Measurements from ENCODE around the gene MESP2. TPM values are rescaled to one million over a fixed set of nuclear protein-coding genes. Genes with fewer than 3 reads are reported as not detected.

MESP2 gene
- total RNA-seq, 1 donor from 2014 or later, result 0.29 TPM

DNA sequence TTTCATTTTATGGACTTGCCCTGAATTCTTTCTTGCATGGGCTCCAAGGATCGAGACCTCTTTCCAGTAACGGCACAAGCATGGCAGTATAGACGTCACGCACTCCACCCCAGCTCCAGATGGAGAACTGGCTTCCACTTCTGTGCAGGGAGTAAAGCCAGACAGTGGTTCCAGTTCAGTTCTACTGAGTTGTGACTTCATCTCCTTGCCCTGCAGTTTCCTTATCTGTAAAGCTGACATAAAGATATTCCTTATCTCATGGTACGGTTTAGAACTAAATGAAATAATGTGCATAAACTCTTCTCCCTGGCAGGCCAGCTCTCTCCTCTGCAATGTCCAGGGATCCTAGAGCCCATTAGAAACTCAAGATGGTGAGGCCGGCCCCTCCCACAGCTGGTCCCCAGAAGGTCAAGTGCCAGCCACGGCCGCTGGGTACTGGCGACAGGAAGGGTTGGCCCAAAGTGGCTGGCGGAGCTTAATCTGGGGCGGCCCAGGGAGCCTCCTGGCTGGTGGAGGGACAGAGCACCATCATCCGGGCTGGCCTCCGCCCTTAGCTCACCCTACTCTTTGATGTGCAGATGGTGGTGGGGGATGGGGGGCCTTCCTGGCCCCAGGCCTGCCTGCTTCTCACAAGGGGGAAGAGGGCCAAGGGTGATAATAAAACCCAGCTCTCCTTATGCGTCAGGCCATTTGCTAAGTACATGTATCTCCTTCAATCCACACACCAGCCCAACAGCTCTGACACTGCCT, 7.2 kb downstream of the MESP2 start:
- TF ChIP-seq, protein P1, sequence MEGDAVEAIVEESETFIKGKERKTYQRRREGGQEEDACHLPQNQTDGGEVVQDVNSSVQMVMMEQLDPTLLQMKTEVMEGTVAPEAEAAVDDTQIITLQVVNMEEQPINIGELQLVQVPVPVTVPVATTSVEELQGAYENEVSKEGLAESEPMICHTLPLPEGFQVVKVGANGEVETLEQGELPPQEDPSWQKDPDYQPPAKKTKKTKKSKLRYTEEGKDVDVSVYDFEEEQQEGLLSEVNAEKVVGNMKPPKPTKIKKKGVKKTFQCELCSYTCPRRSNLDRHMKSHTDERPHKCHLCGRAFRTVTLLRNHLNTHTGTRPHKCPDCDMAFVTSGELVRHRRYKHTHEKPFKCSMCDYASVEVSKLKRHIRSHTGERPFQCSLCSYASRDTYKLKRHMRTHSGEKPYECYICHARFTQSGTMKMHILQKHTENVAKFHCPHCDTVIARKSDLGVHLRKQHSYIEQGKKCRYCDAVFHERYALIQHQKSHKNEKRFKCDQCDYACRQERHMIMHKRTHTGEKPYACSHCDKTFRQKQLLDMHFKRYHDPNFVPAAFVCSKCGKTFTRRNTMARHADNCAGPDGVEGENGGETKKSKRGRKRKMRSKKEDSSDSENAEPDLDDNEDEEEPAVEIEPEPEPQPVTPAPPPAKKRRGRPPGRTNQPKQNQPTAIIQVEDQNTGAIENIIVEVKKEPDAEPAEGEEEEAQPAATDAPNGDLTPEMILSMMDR (IDR thresholded peaks at IDR 0.05; ENCODE audit: insufficient read depth, low read length, poor library complexity, severe bottlenecking), result no peak
- Histone ChIP-seq H3K4me3 (ENCODE audit: low read depth, low read length) (no peak overlapping the region), H3K27me3 (ENCODE audit: control insufficient read depth, insufficient read depth, low read length) (no peaks in the 10 kb centered on the region), H3K36me3 (ENCODE audit: control insufficient read depth, insufficient read depth, low read length) (no peaks in the 10 kb centered on the region)
- no peak for DNase-seq (ENCODE audit: low read depth)

DNA sequence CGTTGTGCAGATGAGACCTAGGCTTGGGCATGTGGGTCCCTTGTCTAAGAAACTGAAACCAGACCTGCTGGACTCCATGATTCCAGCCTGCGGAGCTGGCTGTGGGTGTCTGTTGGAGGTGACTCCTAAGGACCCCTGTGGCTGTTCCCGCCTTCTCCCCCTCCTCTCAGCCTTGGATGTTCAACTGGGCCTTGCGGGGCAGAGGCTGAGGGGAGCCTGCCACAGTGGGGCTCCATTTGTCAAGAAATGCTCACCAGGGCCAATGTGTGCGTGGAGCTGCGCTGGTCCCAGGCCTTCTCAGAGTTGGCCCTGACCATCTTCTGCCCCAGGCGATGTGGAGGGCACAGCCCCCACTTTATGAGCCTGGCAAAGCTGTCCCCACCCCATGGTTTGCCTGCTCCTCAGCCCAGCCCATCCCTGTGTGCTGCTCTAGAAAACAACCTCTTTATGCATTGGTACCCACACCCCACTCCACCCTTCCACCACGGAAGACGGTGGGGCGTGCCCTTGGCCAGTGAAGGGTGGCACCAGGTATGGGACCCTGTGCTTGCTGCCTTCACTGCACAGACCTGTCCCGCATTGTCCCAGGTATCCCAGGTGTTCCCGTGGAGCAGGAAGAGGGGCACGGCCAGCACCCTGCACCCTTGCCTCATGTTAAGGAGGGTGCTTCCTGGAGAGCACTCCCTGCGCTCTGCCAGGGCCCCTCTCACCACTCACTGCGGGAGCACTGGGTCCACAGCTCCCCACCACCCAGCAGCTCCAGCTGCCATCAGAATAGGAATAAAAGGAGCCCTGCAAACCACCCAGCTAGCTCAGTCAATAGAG, 7.9 kb downstream of the MESP2 start:
- no peaks in the 10 kb centered on the region for H3K36me3 ChIP-seq (ENCODE audit: control insufficient read depth, insufficient read depth, low read length)
- DNase-seq (ENCODE audit: low read depth), result no peak
- H3K27me3 ChIP-seq (ENCODE audit: control insufficient read depth, insufficient read depth, low read length), result no peaks in the 10 kb centered on the region
- no peak overlapping the region for H3K4me3 ChIP-seq (ENCODE audit: low read depth, low read length)
- TF ChIP-seq, protein P1 (IDR thresholded peaks at IDR 0.05; ENCODE audit: insufficient read depth, low read length, poor library complexity, severe bottlenecking), result no peak

DNA sequence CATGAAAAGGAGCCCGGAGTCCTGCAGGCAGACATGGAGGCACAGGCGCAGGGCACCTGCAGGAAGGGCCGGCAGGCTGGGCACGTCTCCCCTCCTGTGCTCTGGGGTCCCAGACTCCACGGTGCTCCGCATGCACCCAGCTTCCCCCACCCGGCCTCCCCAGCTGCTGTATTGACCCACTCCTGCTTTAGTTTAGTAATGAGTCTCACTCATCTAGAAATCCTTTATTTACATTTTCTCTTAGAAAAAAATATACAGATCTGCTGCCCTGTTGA, 8.5 kb downstream of the MESP2 start:
- DNase-seq (ENCODE audit: low read depth), result no peak
- H3K27me3 ChIP-seq (ENCODE audit: control insufficient read depth, insufficient read depth, low read length), result no peaks in the 10 kb centered on the region
- no peak overlapping the region for H3K4me3 ChIP-seq (ENCODE audit: low read depth, low read length)
- H3K36me3 ChIP-seq (ENCODE audit: control insufficient read depth, insufficient read depth, low read length), result no peaks in the 10 kb centered on the region
- TF ChIP-seq, protein P1 (IDR thresholded peaks at IDR 0.05; ENCODE audit: insufficient read depth, low read length, poor library complexity, severe bottlenecking), result no peak

DNA sequence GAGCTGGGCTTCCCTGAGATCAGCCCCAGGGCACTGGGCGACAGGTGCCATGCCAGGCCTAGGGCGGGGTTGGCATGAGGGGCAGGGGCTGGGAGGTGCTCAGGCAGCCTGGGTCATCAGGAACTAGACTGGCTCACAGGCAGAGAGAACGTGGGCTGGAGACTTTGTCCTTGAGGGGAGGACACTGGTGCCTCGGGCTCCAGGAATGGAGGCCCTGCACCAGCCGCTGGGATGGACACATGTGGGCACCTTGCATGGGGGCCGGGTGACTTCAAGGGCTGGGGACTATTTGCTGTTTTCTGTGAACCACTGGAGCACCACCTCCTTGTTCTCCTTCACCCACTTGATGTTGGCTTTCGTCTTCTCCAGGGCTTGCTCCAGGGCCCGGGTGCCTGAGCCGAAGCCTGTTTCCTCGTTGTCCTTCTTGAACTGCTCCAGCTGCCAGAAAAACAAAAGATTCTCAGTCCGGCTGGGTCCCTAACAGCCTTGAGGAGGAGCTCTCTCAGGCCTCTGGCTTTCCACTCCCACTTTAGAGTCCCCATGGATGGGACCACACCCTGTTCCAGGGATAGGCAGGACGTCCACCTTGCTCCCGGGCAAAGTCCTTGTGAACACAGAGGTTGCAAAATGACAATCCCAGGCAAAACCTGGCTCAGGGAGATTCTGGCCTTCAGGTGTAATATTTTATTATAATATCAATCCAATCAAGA, 9.1 kb downstream of the MESP2 start:
- H3K27me3 ChIP-seq (ENCODE audit: control insufficient read depth, insufficient read depth, low read length), result no peaks in the 10 kb centered on the region
- TF ChIP-seq, protein P1 (IDR thresholded peaks at IDR 0.05; ENCODE audit: insufficient read depth, low read length, poor library complexity, severe bottlenecking), result no peak
- H3K4me3 ChIP-seq (ENCODE audit: low read depth, low read length), result no peak overlapping the region
- DNase-seq (ENCODE audit: low read depth), result no peak
- H3K36me3 ChIP-seq (ENCODE audit: control insufficient read depth, insufficient read depth, low read length), result no peaks in the 10 kb centered on the region

DNA sequence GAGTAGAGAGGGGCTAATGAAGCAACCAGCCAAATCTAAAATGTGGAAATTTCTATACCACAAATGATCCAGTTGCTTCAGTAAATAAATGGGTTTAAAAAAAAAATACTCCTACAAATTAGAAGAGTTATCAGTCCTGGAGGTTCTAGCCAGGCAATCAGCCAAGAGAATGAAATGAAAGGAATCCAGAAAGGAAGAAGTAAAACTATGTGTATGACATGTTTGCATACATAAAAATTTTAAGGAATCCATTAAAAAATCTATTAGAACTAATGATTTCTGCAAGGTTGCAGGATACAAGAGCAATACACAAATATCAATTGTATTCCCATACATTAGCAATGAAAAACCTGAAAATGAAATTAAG, 9.6 kb downstream of the MESP2 start:
- TF ChIP-seq, protein P1 (IDR thresholded peaks at IDR 0.05; ENCODE audit: insufficient read depth, low read length, poor library complexity, severe bottlenecking), result no peak
- Histone ChIP-seq H3K27me3 (ENCODE audit: control insufficient read depth, insufficient read depth, low read length) (no peaks in the 10 kb centered on the region), H3K4me3 (ENCODE audit: low read depth, low read length) (no peak overlapping the region), H3K36me3 (ENCODE audit: control insufficient read depth, insufficient read depth, low read length) (no peaks in the 10 kb centered on the region)
- no peak for DNase-seq (ENCODE audit: low read depth)

Data from kidney epithelial cell (primary cell).